Keratinocyte (primary cell): Measurements from ENCODE around the gene FBXO10.
"Not testable (repeated sequence)": the region's sequence is repeated elsewhere in the genome, so short reads cannot be mapped to it uniquely, and the experiment has no call there.

Experiments used
- EZH2 ChIP-seq: IDR thresholded peaks from one replicate; pipeline ENCODE4 v1.6.1; 2012; ENCODE audit warnings: inconsistent platforms, mild to moderate bottlenecking, low read length, moderate library complexity
- TF ChIP-seq, protein P1 (sequence below), 3 experiments: IDR thresholded peaks in 1 of 3; conservative IDR thresholded peaks in 1 of 3; optimal IDR thresholded peaks in 1 of 3; 2 replicates in 2 of 3; 3 replicates in 1 of 3; pipeline versions ENCODE3 to v1.5.1; 2011; ENCODE audit warnings: low read length in 3 of 3, mild to moderate bottlenecking in 3 of 3, moderate library complexity in 2 of 3, control low read depth in 1 of 3, inconsistent platforms in 1 of 3; ENCODE audit not compliant: insufficient read depth in 2 of 3; ENCODE audit errors: extremely low read depth in 1 of 3

DNA sequence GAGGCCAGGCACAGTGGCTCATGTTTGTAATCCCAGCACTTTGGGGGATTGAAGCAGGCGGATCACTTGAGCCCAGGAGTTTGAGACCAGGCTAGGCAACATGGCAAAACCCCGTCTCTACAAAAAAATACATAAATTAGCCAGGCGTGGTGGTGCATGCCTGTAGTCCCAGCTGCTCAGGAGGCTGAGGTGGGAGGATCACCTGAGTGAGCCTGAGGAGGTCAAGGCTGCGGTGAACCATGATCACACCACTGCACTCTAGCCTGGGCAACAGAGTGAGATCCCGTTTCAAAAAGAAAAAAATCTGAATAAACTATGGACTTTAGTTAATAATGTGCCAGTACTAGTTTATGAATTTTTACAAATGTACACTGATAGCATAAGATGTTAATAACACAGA is 66.1 kb downstream of the FBXO10 start:
- TF ChIP-seq, protein P1, sequence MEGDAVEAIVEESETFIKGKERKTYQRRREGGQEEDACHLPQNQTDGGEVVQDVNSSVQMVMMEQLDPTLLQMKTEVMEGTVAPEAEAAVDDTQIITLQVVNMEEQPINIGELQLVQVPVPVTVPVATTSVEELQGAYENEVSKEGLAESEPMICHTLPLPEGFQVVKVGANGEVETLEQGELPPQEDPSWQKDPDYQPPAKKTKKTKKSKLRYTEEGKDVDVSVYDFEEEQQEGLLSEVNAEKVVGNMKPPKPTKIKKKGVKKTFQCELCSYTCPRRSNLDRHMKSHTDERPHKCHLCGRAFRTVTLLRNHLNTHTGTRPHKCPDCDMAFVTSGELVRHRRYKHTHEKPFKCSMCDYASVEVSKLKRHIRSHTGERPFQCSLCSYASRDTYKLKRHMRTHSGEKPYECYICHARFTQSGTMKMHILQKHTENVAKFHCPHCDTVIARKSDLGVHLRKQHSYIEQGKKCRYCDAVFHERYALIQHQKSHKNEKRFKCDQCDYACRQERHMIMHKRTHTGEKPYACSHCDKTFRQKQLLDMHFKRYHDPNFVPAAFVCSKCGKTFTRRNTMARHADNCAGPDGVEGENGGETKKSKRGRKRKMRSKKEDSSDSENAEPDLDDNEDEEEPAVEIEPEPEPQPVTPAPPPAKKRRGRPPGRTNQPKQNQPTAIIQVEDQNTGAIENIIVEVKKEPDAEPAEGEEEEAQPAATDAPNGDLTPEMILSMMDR (optimal IDR thresholded peaks at IDR 0.05 in 1 of 3, IDR thresholded peaks at IDR 0.05 in 1 of 3, conservative IDR thresholded peaks at IDR 0.05 in 1 of 3; ENCODE audit: extremely low read depth in 1 of 3, insufficient read depth in 2 of 3, low read length in 3 of 3): not testable (repeated sequence)
- not testable (repeated sequence) for TF ChIP-seq EZH2
